GM15510 (cell line): ENCODE data around the gene CXCL13.

Experiments used
- POLR2A ChIP-seq: IDR thresholded peaks from 3 replicates; pipeline ENCODE4 v1.6.1; 2011; ENCODE audit warnings: borderline replicate concordance; ENCODE audit not compliant: insufficient read length; ENCODE audit errors: extremely low read depth

CXCL13 gene

GRCh38 chr4:77634132-77634785 lies 28.6 kb downstream of the CXCL13 start:
- no peak for TF ChIP-seq POLR2A

GRCh38 chr4:77635246-77635645 lies 29.6 kb downstream of the CXCL13 start:
- no peak for TF ChIP-seq POLR2A

GRCh38 chr4:77635876-77636275 lies 30.3 kb downstream of the CXCL13 start:
- no peak for TF ChIP-seq POLR2A

GRCh38 chr4:77636902-77637301 lies 31.3 kb downstream of the CXCL13 start:
- TF ChIP-seq POLR2A: no peak

- TF ChIP-seq POLR2A: no peak
These were observed 45.2 kb downstream of the CXCL13 start for GRCh38 chr4:77650787-77651186.

GRCh38 chr4:77651820-77652219 lies 46.2 kb downstream of the CXCL13 start:
- TF ChIP-seq POLR2A: no peak

- no peak for TF ChIP-seq POLR2A
These were observed 46.7 kb downstream of the CXCL13 start for GRCh38 chr4:77652237-77652897.

- TF ChIP-seq POLR2A: no peak
These were observed 47.6 kb downstream of the CXCL13 start for GRCh38 chr4:77653162-77653758.
